Bronchial epithelial cell (primary cell): ENCODE results near the gene PRCP. TPM values are rescaled to one million over a fixed set of nuclear protein-coding genes. Genes with fewer than 3 reads are reported as not detected.

ENCODE experiments used
- DNase-seq: peaks from one replicate; pipeline ENCODE4 v3.0.0-alpha.2; 2010; ENCODE audit warnings: low read depth
- FAIRE-seq: peaks from 2 replicates; lab custom pipeline; 2011; peaks lifted over from hg19 to GRCh38; lab: Jason Lieb, UNC
- H3K27me3 ChIP-seq: 2 replicates; pipeline ENCODE4 v1.5.1; 2011; ENCODE audit warnings: low read length; ENCODE audit not compliant: control insufficient read depth, insufficient read depth
- H3K36me3 ChIP-seq: 2 replicates; pipeline ENCODE4 v1.5.1; 2011; ENCODE audit warnings: low read length; ENCODE audit not compliant: control insufficient read depth, insufficient read depth
- H3K4me3 ChIP-seq: 2 replicates; pipeline ENCODE4 v1.5.1; 2011; ENCODE audit warnings: mild to moderate bottlenecking, low read depth, low read length, control low read depth
- total RNA-seq: library from RNA; depleted of rRNA; stranded (reverse); fragments of >200 nt; gene quantifications from 2 replicates; pipeline ENCODE4 v1.2.1, GENCODE V29; 2014
- TF ChIP-seq, protein P1 (sequence below): IDR thresholded peaks from 2 replicates; pipeline ENCODE4 v1.5.1; 2011; ENCODE audit warnings: mild to moderate bottlenecking, moderate library complexity, low read length, control low read depth, inconsistent platforms; ENCODE audit not compliant: insufficient read depth, severe bottlenecking

PRCP gene
- total RNA-seq, 1 donor from 2014 or later: 10.0 TPM

DNA sequence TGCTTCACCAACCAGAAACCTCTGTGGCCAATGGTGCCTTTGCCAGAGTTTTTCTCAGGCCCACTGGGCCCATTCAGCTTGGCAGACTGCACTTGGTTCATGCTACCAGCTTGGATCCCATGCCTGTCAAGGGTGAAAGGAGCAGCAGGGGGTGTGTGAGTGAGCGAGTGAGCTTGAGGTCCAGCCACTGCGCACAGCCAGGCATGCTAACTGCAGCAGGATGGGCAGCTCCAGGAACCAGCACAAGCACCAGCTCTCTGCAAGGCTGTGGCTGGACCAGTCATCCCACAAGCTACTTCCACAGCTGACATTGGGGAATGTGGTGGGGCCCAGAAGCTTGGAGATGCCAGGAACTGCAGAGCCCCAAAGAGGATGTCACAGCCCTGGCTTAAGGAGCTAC, 42.1 kb upstream of the PRCP start:
- Histone ChIP-seq H3K36me3 (no peaks in the 10 kb centered on the region), H3K4me3 (no peak overlapping the region), H3K27me3 (no peaks in the 10 kb centered on the region)
- FAIRE-seq (no peak), DNase-seq (no peak)
- TF ChIP-seq, protein P1, sequence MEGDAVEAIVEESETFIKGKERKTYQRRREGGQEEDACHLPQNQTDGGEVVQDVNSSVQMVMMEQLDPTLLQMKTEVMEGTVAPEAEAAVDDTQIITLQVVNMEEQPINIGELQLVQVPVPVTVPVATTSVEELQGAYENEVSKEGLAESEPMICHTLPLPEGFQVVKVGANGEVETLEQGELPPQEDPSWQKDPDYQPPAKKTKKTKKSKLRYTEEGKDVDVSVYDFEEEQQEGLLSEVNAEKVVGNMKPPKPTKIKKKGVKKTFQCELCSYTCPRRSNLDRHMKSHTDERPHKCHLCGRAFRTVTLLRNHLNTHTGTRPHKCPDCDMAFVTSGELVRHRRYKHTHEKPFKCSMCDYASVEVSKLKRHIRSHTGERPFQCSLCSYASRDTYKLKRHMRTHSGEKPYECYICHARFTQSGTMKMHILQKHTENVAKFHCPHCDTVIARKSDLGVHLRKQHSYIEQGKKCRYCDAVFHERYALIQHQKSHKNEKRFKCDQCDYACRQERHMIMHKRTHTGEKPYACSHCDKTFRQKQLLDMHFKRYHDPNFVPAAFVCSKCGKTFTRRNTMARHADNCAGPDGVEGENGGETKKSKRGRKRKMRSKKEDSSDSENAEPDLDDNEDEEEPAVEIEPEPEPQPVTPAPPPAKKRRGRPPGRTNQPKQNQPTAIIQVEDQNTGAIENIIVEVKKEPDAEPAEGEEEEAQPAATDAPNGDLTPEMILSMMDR: no peak

DNA sequence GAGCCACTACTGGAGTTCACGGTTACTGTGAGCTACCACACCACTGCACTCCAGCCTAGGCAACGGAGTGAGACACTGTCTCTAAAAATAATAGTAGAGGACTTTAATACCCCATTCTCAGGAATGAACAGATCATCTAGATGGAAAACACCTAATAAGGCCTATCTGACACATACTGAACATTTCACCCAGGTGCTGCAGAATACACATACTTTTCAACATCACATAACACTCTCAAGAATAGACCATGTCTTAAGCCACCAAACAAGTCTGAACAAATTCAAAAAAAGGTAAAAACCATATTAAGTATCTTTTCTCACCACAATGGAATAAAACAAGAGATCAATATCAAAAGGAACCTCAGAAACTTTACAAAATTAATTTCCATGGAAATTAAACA, 39.2 kb upstream of the PRCP start:
- H3K27me3 ChIP-seq: no peaks in the 10 kb centered on the region
- no peak overlapping the region for H3K4me3 ChIP-seq
- peak; percentile 54 for DNase-seq
- TF ChIP-seq, protein P1: no peak
- no peak for FAIRE-seq
- no peaks in the 10 kb centered on the region for H3K36me3 ChIP-seq

DNA sequence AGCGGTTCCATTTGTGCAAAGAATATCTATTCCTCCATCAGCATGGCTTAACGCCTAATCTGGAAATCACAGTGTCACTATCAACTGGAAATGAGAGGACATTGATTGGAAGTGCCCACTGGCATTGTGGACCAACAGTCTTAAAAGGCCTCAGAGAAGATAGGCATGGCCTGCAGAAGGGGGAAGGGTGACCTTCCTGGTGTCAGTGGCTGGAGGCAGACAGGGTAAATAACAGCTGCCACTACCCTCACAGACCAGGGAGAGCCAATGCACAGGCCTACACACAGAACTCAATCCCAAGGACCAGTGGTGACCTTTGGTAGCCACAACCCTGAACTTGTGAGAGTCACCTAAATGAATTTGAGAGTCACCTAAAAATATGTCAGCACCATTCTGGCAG, 37.3 kb upstream of the PRCP start:
- Histone ChIP-seq H3K27me3 (no peaks in the 10 kb centered on the region), H3K4me3 (no peak overlapping the region), H3K36me3 (no peaks in the 10 kb centered on the region)
- TF ChIP-seq, protein P1: no peak
- DNase-seq (no peak), FAIRE-seq (peak; percentile 7)

DNA sequence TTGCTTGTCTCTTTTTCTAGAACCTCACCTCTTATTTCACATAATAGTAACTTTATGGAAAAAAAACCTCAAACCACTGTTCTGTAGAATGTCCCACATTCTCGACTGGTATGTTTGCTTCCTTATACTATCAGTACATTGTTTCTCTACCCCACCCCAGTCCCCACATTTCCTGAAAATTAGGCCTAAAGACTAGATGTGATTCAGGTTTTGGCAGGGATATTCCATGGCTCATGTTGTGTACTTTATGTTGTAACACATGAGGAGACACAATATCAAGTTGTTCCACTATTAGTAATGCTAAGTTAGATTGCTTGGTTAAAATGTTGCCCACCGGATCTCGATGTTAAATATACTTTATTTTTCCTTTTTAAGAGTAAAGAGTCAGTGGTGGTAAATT, 36.0 kb upstream of the PRCP start:
- H3K4me3 ChIP-seq: no peak overlapping the region
- no peaks in the 10 kb centered on the region for H3K36me3 ChIP-seq
- FAIRE-seq (no peak), DNase-seq (peak; percentile 91)
- no peaks in the 10 kb centered on the region for H3K27me3 ChIP-seq
- TF ChIP-seq, protein P1: no peak

DNA sequence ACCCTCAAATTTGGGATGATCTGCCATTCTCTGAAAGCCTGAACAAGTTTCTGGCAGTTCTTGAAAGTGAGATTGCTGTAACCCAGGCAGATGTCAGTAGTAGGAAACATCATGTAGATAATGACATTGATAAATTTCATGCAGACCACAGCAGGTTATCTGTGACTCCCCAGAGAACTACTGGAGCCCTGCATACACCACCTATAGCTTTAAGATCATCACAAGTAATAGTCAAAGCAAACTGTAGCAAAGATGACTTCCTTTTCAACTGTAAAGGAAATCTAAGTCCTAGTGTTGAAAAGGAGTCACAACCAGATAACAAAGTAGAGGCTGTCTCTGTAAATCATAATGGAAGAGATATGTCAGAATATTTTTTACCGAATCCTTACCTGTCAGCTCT, 32.3 kb upstream of the PRCP start:
- no peaks in the 10 kb centered on the region for H3K27me3 ChIP-seq
- H3K4me3 ChIP-seq: no peak overlapping the region
- H3K36me3 ChIP-seq: no peaks in the 10 kb centered on the region
- FAIRE-seq (no peak), DNase-seq (no peak)
- TF ChIP-seq, protein P1: no peak

DNA sequence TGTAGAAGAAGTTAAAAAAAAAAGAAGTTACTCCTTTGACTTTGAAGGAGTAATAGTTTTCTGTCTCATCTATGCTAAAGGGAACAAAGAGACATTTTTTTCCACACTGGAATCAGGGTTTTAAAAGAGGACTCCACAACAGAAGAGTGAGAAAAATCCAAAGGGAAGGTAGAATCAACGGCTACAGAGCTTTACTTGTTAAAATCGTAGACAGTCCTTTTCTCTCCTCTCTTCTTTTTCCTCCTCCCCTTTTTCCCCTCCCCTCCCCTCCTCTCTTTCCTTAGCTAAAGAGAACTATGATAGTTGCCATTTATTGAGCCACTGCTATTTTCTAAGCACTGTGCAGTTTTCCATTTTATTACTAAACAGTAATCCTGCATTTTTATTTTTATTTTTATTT, 30.5 kb upstream of the PRCP start:
- TF ChIP-seq, protein P1: no peak
- H3K36me3 ChIP-seq: no peaks in the 10 kb centered on the region
- FAIRE-seq: no peak

More for the DNA sequence above, 30.5 kb upstream of the PRCP start:
- Histone ChIP-seq H3K27me3 (no peaks in the 10 kb centered on the region), H3K4me3 (no peak overlapping the region)
- DNase-seq: no peak
